A673 (cell line): ENCODE data around the gene MATN4.

Experiments used
- EZH2 ChIP-seq: fragments of 200-600 bp; sonication (generic); IDR thresholded peaks from 2 replicates; pipeline ENCODE4 v1.6.1; 2017; ENCODE audit warnings: borderline replicate concordance, low read depth, mild to moderate bottlenecking, mixed read lengths, antibody characterized with exemption, low read length; ENCODE audit not compliant: poor library complexity, severe bottlenecking
- TF ChIP-seq, protein P1 (sequence below): fragments of 300-800, 200-600 bp; sonication (generic); conservative IDR thresholded peaks from 2 replicates; pipeline ENCODE4 v1.5.1; 2017; ENCODE audit warnings: low read depth, mild to moderate bottlenecking, antibody characterized with exemption, low read length, moderate library complexity, mixed read lengths

- TF ChIP-seq, protein P1, sequence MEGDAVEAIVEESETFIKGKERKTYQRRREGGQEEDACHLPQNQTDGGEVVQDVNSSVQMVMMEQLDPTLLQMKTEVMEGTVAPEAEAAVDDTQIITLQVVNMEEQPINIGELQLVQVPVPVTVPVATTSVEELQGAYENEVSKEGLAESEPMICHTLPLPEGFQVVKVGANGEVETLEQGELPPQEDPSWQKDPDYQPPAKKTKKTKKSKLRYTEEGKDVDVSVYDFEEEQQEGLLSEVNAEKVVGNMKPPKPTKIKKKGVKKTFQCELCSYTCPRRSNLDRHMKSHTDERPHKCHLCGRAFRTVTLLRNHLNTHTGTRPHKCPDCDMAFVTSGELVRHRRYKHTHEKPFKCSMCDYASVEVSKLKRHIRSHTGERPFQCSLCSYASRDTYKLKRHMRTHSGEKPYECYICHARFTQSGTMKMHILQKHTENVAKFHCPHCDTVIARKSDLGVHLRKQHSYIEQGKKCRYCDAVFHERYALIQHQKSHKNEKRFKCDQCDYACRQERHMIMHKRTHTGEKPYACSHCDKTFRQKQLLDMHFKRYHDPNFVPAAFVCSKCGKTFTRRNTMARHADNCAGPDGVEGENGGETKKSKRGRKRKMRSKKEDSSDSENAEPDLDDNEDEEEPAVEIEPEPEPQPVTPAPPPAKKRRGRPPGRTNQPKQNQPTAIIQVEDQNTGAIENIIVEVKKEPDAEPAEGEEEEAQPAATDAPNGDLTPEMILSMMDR, result no peak
- TF ChIP-seq EZH2, result no peak
Observed at GRCh38 chr20:45257711-45258110, 50.4 kb downstream of the MATN4 start.
